ENCODE data around the gene TUG1.

The TUG1 gene

DNA sequence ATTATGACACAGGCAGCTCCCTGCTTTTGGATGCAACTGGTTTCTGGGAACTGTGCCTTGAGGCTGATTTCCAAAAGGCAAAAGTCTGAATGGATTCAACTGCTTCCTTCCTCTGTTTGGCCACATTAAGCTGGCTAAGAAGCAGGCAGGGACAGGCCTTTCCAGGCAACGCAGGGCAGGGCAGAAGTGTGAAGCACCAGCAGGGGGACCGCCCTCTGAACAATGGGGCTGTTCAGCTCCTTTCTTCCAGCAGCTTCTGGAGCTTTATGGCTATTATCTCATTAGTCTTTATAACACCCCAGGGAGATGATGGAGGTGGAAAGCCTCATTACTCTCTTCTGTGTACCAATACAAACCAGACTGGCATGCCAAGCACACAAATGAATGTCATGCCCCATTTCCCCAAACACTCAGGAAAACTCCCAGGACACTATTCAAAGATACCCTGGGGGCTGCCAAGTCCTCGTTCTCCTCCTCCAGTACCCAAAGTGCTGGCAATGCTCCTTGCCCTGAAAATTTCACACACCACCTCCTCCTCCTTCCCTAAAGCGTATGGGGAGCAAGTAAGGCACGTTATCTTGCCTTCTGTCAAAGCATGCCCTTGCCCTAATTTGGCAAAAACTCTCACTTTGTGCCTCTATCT lies 21.8 kb upstream of the TUG1 start:
- Histone ChIP-seq H3K4me3 (no peak overlapping the region), H3K27ac (peak overlapping the region; percentile 36 to 81)
- TF ChIP-seq, protein P1, sequence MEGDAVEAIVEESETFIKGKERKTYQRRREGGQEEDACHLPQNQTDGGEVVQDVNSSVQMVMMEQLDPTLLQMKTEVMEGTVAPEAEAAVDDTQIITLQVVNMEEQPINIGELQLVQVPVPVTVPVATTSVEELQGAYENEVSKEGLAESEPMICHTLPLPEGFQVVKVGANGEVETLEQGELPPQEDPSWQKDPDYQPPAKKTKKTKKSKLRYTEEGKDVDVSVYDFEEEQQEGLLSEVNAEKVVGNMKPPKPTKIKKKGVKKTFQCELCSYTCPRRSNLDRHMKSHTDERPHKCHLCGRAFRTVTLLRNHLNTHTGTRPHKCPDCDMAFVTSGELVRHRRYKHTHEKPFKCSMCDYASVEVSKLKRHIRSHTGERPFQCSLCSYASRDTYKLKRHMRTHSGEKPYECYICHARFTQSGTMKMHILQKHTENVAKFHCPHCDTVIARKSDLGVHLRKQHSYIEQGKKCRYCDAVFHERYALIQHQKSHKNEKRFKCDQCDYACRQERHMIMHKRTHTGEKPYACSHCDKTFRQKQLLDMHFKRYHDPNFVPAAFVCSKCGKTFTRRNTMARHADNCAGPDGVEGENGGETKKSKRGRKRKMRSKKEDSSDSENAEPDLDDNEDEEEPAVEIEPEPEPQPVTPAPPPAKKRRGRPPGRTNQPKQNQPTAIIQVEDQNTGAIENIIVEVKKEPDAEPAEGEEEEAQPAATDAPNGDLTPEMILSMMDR (IDR thresholded peaks at IDR 0.05): no peak
- DNase-seq (ENCODE audit: low spot score): no peak

DNA sequence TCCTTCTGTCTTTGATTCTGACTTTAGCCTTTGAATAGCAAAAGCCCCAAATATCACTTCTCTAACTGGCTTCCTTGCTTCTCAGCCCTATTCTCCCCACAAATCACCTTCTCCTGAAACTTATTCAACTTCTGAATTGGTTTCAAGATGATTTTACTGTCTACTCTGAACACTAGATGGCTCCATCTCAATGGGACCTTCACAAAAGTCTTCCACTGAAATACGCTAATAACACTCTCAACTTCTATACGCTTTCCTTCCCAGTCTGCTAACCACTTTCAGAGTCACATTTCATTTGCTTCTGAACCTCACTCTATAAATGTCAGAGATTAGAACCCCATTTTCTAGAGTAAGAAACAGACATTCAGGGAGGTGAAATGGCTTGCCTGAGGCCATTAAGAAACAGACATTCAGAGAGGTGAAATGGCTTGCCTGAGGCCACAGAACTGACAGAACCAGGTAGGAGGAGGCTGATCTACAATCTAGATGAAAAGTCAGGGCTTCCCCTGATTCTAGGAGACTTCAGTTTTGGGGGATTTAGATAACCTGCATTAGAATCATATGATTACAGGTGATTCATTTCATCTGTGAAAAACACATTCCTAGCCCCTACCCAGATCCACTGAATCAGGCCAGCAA lies 21.1 kb upstream of the TUG1 start:
- H3K27ac ChIP-seq: peak overlapping the region; percentile 60 to 81
- H3K4me3 ChIP-seq: no peak overlapping the region
- TF ChIP-seq, protein P1 (IDR thresholded peaks at IDR 0.05): no peak
- DNase-seq (ENCODE audit: low spot score): no peak

DNA sequence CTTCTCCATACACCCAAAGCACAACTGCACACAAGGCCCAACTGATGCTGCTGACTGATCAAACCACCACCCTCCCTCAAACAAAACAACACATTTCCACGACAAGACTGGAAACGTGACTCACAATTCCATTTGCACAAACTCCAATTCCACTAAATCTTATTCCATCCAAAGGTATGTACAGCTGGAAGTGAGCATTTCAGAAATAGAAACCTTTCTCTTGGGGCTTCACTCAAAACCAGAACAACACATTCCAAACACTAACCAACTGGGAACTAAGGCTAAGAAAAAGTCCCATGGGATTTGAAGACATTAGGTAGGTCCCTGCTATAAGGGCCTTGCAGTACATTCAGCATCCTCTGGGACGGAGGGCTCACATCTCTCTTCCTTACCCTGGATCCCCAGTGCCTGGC lies 20.1 kb upstream of the TUG1 start:
- peak overlapping the region; percentile 60 to 81 for H3K27ac ChIP-seq
- no peak for DNase-seq (ENCODE audit: low spot score)
- TF ChIP-seq, protein P1 (IDR thresholded peaks at IDR 0.05): no peak
- H3K4me3 ChIP-seq: peak overlapping the region; percentile 2

DNA sequence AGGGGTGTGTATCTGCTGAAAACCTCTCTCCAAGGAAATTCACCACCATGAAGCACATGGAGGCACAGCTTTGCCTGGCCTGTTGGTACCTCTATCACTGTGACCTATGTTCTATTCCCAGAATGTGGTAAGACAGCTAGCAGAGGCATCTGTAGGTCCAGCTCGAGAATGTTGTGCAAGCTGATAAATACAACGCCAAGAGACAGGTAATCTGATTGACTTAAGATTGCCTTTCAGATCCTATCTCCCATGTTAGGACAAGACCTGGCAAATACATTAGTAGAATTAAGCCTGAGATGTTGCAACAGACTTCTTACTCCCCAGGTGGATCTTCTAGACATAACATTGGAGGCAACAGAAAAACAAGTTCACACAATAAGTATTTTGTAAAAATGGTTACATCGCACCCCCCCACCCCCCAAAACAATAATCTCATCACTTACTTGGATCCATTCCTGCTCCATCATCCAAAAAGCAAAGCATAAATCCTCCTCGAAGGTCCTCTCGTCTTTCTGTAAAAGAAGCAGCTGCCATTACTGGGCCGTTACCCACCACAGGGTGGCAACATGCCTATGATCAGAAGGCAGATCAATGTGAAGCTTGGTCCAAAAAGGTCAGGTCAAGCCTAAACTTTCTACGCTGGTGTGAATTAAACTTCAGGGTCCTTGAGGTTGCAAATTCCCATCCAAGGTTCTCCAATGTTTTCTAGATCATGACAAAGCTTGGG lies 19.0 kb upstream of the TUG1 start:
- TF ChIP-seq, protein P1 (IDR thresholded peaks at IDR 0.05): no peak
- no peak for DNase-seq (ENCODE audit: low spot score)
- Histone ChIP-seq H3K27ac (peak overlapping the region; percentile 58 to 81), H3K4me3 (no peak overlapping the region)

DNA sequence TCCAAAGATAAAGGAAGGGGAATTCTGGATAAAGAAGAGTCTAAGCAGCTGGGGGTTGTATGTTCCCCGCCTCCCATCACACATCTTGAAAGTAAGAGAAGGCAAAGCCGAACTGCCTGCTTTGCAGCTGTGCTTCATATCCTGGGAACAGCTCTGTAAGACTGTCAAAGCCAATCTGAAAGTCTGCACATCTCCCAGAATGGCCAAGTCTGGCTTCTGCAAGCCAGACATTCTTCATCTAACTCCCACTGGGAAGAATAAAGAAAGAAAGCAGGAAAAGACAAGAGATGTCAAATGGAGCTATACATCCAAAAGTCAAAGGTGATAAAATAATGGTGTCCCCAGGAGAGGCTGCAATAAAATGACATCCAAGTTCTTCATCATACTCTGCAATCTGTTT lies 15.9 kb upstream of the TUG1 start:
- TF ChIP-seq, protein P1 (IDR thresholded peaks at IDR 0.05): no peak
- DNase-seq (ENCODE audit: low spot score): no peak
- Histone ChIP-seq H3K4me3 (no peak overlapping the region), H3K27ac (no peak overlapping the region)

DNA sequence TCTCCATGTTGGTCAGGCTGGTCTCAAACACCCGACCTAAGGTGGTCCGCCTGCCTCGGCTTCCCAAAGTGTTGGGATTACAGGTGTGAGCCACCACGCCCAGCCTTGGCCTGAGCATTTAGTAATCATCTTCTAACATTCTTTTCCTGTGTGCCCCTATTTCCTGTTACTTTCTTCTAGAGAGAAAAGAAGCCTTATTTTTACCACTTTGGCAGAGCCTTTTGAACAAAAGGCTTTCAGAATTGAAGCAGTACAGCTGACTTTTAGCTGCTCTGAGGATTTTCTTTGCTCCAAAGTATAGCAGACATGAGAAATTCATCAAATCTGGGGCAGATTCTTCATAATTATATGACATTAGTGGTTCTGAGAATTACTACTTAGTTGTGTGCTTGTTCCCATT lies 13.9 kb upstream of the TUG1 start:
- DNase-seq (ENCODE audit: low spot score): no peak
- Histone ChIP-seq H3K27ac (no peak overlapping the region), H3K4me3 (no peak overlapping the region)
- TF ChIP-seq, protein P1 (IDR thresholded peaks at IDR 0.05): no peak
